Measurements from ENCODE around the gene DDX59.

- TF ChIP-seq CTCF (IDR thresholded peaks at IDR 0.05; ENCODE audit: low read length) (no peak), EZH2 (optimal IDR thresholded peaks at IDR 0.05; ENCODE audit: low read depth, low read length) (no peak), EZH2phosphoT487 (IDR thresholded peaks at IDR 0.05; ENCODE audit: low read length) (no peak)
Measured at GRCh38 chr1:200699871-200700270, 30.2 kb upstream of the DDX59 start.
